Activated naive CD8-positive, alpha-beta T cell treated with anti-CD3 and anti-CD28 coated beads for 36 hours (primary cell): ENCODE data around the gene UBE2J2. TPM values are rescaled to one million over a fixed set of nuclear protein-coding genes. Genes with fewer than 3 reads are reported as not detected.

Source experiments
- DNase-seq: peaks from one replicate; pipeline ENCODE4 v3.0.0; 2021
- H3K27ac Mint-ChIP-seq: one replicate; pipeline ENCODE4 v1.8.0; 2022; ENCODE audit warnings: mild to moderate bottlenecking, moderate library complexity, mixed read lengths
- H3K27me3 Mint-ChIP-seq: one replicate; pipeline ENCODE4 v1.8.0; 2022; ENCODE audit warnings: mild to moderate bottlenecking, mixed read lengths
- H3K36me3 Mint-ChIP-seq: one replicate; pipeline ENCODE4 v1.8.0; 2021; ENCODE audit warnings: mild to moderate bottlenecking, mixed read lengths
- H3K4me1 Mint-ChIP-seq: one replicate; pipeline ENCODE4 v1.8.0; 2021; ENCODE audit warnings: mixed read lengths
- H3K4me3 Mint-ChIP-seq: one replicate; pipeline ENCODE4 v1.8.0; 2022; ENCODE audit warnings: mild to moderate bottlenecking, moderate library complexity, mixed read lengths
- H3K9me3 Mint-ChIP-seq: one replicate; pipeline ENCODE4 v1.8.0; 2022; ENCODE audit warnings: mixed read lengths
- total RNA-seq, 2 experiments: library from RNA; stranded (reverse); gene quantifications; one replicate each; pipeline ENCODE4 v1.2.3, GENCODE V29; 2021

UBE2J2 gene
- total RNA-seq, 2 experiments from 2014 or later: 69.9 to 70.6 TPM

- H3K4me1 Mint-ChIP-seq: peaks cover 1% of the 10 kb centered on the region
- DNase-seq: no peak
- H3K27me3 Mint-ChIP-seq: no peaks in the 10 kb centered on the region
- H3K36me3 Mint-ChIP-seq: peaks cover 6% of the 10 kb centered on the region
- H3K27ac Mint-ChIP-seq: no peak overlapping the region
- no peak overlapping the region for H3K4me3 Mint-ChIP-seq
- no peaks in the 10 kb centered on the region for H3K9me3 Mint-ChIP-seq
These were observed 39.0 kb upstream of the UBE2J2 start for GRCh38 chr1:1312450-1313314.

- DNase-seq: no peak
- Mint-ChIP-seq H3K27ac (no peak overlapping the region), H3K36me3 (peaks cover 2% of the 10 kb centered on the region), H3K27me3 (no peaks in the 10 kb centered on the region), H3K4me3 (no peak overlapping the region), H3K4me1 (peaks cover 9% of the 10 kb centered on the region), H3K9me3 (no peaks in the 10 kb centered on the region)
These were observed 37.8 kb upstream of the UBE2J2 start for GRCh38 chr1:1311107-1312104.

- Mint-ChIP-seq H3K4me3 (peak overlapping the region; percentile 10), H3K27ac (peak overlapping the region; percentile 29), H3K9me3 (no peaks in the 10 kb centered on the region), H3K4me1 (peaks cover 16% of the 10 kb centered on the region), H3K36me3 (peaks cover 2% of the 10 kb centered on the region), H3K27me3 (no peaks in the 10 kb centered on the region)
- DNase-seq: no peak
These were observed 36.9 kb upstream of the UBE2J2 start for GRCh38 chr1:1310476-1311053.

GRCh38 chr1:1310109-1310385 lies 36.4 kb upstream of the UBE2J2 start:
- Mint-ChIP-seq H3K27me3 (no peaks in the 10 kb centered on the region), H3K36me3 (peaks cover 2% of the 10 kb centered on the region), H3K4me1 (peaks cover 18% of the 10 kb centered on the region), H3K27ac (no peak overlapping the region), H3K4me3 (peak overlapping the region; percentile 78), H3K9me3 (no peaks in the 10 kb centered on the region)
- no peak for DNase-seq

GRCh38 chr1:1309251-1310108 lies 35.8 kb upstream of the UBE2J2 start:
- peak overlapping the region; percentile 54 for H3K27ac Mint-ChIP-seq
- H3K4me3 Mint-ChIP-seq: peak overlapping the region; percentile 78
- no peaks in the 10 kb centered on the region for H3K9me3 Mint-ChIP-seq
- no peaks in the 10 kb centered on the region for H3K36me3 Mint-ChIP-seq
- H3K27me3 Mint-ChIP-seq: no peaks in the 10 kb centered on the region
- no peak for DNase-seq
- peaks cover 21% of the 10 kb centered on the region for H3K4me1 Mint-ChIP-seq

- peak overlapping the region; percentile 82 for H3K4me3 Mint-ChIP-seq
- H3K27me3 Mint-ChIP-seq: no peaks in the 10 kb centered on the region
- H3K4me1 Mint-ChIP-seq: peaks cover 21% of the 10 kb centered on the region
- no peaks in the 10 kb centered on the region for H3K9me3 Mint-ChIP-seq
- no peak for DNase-seq
- H3K36me3 Mint-ChIP-seq: no peaks in the 10 kb centered on the region
- peak overlapping the region; percentile 79 for H3K27ac Mint-ChIP-seq
These were observed 35.1 kb upstream of the UBE2J2 start for GRCh38 chr1:1308756-1309250.

GRCh38 chr1:1307923-1308755 lies 34.5 kb upstream of the UBE2J2 start, which contains the start of the genes ACAP3 and PUSL1:
TSS of gene ACAP3 (minus strand) at chr1:1307930. CDS start at chr1:1307815, 115 bp downstream.
TSS of gene PUSL1 (plus strand) at chr1:1308597. CDS start at chr1:1308644, 47 bp downstream.
- H3K9me3 Mint-ChIP-seq: no peaks in the 10 kb centered on the region
- H3K36me3 Mint-ChIP-seq: no peaks in the 10 kb centered on the region
- DNase-seq: peak; percentile 94
- H3K4me1 Mint-ChIP-seq: peaks cover 20% of the 10 kb centered on the region
- H3K27ac Mint-ChIP-seq: peak within 1 kb of the TSS; percentile 86
- H3K4me3 Mint-ChIP-seq: peak within 1 kb of the TSS; percentile 85
- H3K27me3 Mint-ChIP-seq: no peaks in the 10 kb centered on the region

GRCh38 chr1:1307261-1307922 lies 33.7 kb upstream of the UBE2J2 start:
- Mint-ChIP-seq H3K27ac (peak overlapping the region; percentile 68), H3K4me1 (peaks cover 20% of the 10 kb centered on the region), H3K27me3 (no peaks in the 10 kb centered on the region), H3K4me3 (peak overlapping the region; percentile 85), H3K36me3 (no peaks in the 10 kb centered on the region), H3K9me3 (no peaks in the 10 kb centered on the region)
- peak; percentile 31 for DNase-seq

GRCh38 chr1:1306661-1307260 lies 33.1 kb upstream of the UBE2J2 start:
- Mint-ChIP-seq H3K27ac (peak overlapping the region; percentile 70), H3K36me3 (no peaks in the 10 kb centered on the region)

GRCh38 chr1:1306070-1306660 lies 32.5 kb upstream of the UBE2J2 start:
- DNase-seq: peak; percentile 46
- peak overlapping the region; percentile 70 for H3K27ac Mint-ChIP-seq

More at GRCh38 chr1:1306661-1307260, 33.1 kb upstream of the UBE2J2 start:
- Mint-ChIP-seq H3K4me3 (peak overlapping the region; percentile 85), H3K4me1 (peaks cover 20% of the 10 kb centered on the region), H3K27me3 (no peaks in the 10 kb centered on the region), H3K9me3 (no peaks in the 10 kb centered on the region)
- DNase-seq: no peak

GRCh38 chr1:1305300-1306069 lies 31.8 kb upstream of the UBE2J2 start:
- Mint-ChIP-seq H3K36me3 (no peaks in the 10 kb centered on the region), H3K27ac (peak overlapping the region; percentile 70), H3K4me1 (peaks cover 20% of the 10 kb centered on the region), H3K9me3 (no peaks in the 10 kb centered on the region), H3K4me3 (peak overlapping the region; percentile 85), H3K27me3 (no peaks in the 10 kb centered on the region)
- DNase-seq: peak; percentile 82

More at GRCh38 chr1:1306070-1306660, 32.5 kb upstream of the UBE2J2 start:
- peaks cover 20% of the 10 kb centered on the region for H3K4me1 Mint-ChIP-seq
- H3K36me3 Mint-ChIP-seq: no peaks in the 10 kb centered on the region
- H3K9me3 Mint-ChIP-seq: no peaks in the 10 kb centered on the region
- peak overlapping the region; percentile 85 for H3K4me3 Mint-ChIP-seq
- no peaks in the 10 kb centered on the region for H3K27me3 Mint-ChIP-seq
